ENCODE data around the gene XAF1. TPM values are rescaled to one million over a fixed set of nuclear protein-coding genes. Genes with fewer than 3 reads are reported as not detected.
"Not testable (repeated sequence)": the region's sequence is repeated elsewhere in the genome, so short reads cannot be mapped to it uniquely, and the experiment has no call there.

Gene XAF1
- polyA plus RNA-seq, 3 donors, result 9.8 to 75.6 (median 21.0) TPM

DNA sequence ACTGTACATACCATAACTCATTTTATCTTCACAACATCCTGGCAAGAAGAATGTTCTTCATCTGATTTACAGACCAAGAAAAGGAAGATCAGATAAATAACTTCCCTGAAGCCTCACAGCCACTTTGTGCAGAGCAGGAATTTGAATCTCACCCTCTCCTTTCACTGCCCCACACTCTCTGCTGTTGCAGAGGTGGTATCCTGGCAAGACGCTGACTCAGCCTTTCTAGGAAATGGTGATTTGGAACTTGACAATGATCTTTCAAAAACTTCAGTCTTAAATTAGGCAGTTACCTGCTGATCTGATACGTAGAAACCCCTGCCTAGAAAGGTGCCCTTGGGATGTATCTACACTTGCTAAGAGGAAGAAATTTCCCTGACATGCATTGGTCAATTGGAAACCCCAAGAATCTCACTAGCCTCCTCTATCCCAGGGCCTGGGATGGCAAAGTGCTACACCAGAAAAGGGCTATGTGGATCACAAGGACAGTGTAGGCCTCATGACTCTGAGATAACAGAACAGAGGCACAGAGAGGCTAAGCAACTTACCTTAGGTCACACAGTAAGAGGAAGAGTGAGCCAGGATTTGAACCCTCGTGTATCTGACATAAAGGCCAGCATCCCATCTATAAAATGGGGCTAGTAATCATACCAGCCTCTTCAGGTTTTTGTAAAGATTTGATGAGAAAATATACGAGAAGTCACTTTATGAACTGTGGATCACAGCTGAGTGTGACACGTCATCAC is 38.1 kb downstream of the XAF1 start:
- H3K27ac ChIP-seq (ENCODE audit: low read depth, low read length), result no peak overlapping the region
- 66 to 78% (median 71%) methylated on average over 5 of the region's 5 CpGs for WGBS, 3 donors

DNA sequence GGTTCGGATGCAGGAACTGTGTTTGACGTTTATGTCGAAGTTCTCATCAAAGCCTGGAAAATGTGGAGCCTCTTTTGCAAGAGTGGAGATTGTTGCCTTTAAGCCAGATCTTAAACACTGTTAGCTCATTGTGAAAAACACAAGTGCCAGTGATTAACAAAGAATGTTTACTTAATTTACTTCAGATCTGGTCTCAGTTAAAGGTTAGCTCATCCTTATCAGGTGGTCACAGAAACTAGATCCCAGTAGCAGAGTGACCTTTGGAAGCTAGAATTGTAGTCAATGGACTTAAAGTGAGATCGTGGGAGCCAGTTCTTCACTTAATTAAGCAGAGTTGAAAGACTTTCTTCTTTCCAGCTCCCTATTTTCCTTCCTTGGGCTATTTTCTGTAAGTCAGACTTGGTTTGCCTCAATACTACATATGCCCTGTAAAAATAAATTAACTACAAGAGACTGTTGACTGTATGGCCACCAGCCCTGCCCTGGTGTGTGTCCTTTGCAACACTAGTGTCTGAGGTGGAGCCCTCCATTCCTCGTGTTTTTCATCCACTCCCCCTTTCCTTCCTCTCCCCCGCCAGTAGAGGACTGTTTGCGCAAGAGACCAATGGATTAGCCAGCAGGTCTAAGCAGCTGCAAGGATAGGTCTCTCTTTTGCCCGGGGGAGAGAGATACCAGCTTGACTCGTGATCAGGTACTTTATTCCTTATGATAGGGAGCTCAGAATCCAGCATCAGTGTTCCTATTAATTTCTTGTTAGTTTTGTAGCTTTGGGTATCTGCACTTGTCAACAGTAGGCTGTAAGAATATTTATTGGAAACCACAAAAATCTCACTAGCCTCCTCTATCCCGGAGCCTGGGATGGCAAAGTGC is 40.4 kb downstream of the XAF1 start:
- no peak overlapping the region for H3K27ac ChIP-seq (ENCODE audit: low read depth, low read length)
- WGBS, 3 donors, result 47 to 62% (median 58%) methylated on average over 10 of the region's 10 CpGs

DNA sequence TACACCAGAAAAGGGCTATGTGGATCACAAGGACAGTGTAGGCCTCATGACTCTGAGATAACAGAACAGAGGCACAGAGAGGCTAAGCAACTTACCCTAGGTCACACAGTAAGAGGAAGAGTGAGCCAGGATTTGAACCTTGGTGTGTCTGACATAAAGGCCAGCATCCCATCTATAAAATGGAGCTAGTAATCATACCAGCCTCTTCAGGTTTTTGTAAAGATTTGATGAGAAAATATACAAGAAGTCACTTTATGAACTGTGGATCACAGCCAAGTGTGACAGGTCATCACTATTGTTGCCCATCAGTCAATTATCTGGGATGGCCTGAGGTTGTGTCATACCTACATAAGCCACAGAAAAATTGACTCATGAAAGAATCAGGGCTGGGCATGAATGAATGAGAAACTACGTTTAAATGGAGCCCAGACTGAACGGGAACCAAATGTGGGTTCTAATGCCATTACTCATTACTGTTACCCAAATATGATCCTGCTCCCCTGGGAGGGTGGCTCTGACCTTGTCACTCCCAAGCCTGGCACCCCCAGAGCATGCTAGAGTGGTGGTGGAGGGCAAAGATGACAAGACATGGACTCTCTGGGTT is 41.1 kb downstream of the XAF1 start:
- WGBS, 3 donors, result 68 to 82% (median 80%) methylated on average over 2 of the region's 2 CpGs
- no peak overlapping the region for H3K27ac ChIP-seq (ENCODE audit: low read depth, low read length)

DNA sequence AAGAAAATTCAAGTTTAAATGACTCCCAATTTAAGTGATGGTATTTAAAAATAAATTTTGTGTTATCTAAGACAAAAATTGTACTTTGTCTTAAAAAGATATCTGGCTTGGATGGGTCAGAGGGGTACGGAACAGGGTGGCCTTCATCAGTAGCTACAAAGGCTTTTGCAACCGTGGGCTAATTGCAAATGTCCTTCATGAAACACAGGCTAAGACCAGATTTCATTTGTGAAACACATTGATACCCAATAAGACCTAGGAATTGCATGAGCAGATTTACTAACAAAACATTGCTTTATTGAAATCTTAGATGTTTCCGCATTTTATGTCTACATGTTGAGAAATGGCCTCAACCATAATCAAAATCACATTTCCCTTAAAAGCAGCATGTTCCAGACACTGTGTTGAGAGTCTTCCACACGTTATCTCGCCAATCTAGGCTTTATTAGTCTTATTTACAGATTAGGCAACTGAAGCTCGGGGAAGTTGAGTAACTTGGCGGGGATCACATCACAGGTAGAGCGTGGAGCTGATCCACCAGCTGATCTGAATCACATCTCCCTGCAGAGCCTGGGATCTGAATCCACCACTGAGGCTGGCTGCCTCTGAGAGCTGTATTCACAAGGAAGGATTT is 42.0 kb downstream of the XAF1 start:
- H3K27ac ChIP-seq (ENCODE audit: low read depth, low read length), result no peak overlapping the region
- WGBS, 3 donors, result 70 to 73% (median 70%) methylated on average over 8 of the region's 8 CpGs

DNA sequence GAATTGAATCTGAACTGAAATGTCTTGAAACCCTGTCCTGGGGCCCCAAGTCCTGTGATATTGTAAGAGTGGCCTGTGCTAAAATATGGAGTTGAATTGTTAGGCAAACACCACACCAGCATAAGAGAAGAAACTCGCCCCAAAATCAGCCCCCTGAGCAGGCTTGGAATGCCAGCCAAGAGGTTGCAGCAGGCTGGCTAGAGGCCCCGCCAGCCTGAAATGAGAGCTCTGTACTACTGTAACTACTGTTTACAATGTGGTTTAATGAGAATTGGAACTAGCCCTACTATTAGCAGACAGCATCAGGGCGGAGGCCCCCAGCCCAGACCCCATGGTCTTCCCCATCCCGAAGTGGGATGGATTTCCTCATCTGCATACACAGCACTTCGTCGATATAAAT is 43.9 kb downstream of the XAF1 start:
- no peak overlapping the region for H3K27ac ChIP-seq (ENCODE audit: low read depth, low read length)
- WGBS, 3 donors, result 71 to 81% (median 80%) methylated on average over 6 of the region's 6 CpGs

DNA sequence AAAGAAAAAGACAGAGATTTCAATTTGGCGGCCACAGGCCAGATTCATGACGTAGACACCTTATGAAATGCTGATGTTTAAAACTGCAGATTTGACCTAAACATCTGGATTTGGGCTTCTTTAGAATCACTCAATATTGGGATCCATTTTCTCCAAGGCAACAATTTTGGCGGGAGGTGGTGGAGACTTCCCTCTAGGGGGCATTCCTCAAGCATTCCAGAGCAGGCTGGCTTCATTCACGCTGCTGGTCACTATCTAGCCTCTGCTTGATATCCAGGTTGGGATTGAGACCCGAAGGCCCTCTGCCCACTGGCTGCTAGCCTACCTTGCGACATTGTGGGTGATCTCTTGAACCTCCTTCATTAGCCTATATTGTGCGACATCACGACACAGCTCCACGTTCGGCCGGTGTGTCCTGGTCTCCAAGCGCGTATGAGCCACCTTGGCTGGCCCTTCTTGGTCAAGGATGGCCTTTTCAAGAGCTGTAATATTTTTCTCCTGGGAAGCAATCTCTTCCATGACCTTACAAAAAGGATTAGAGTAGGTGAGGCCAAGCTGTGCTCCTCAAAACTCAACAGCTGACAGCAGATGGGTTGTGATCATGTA is 44.7 kb downstream of the XAF1 start:
- no peak overlapping the region for H3K27ac ChIP-seq (ENCODE audit: low read depth, low read length)
- 86 to 89% (median 86%) methylated on average over 13 of the region's 13 CpGs for WGBS, 3 donors

DNA sequence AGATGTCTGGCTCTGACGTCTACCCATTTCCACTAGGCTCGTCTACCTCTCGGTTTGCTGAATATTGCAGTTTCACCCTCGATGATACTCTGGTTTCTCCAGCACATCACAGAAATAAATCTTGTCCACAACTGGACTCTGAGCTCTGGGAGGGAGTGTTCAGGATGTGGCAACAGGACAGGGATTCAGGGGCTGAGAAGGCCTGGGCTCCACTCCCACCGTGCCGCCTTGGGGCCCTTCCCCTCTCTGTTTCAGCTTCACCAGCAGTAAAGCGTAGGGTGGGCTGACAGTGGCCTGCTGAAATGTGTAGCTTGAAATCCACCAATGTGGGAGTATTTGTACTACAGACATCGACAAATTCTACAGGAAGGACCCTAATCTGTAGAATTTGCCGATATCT is 55.7 kb downstream of the XAF1 start:
- 82 to 90% (median 87%) methylated on average over 9 of the region's 9 CpGs for WGBS, 3 donors
- no peak overlapping the region for H3K27ac ChIP-seq (ENCODE audit: low read depth, low read length)

DNA sequence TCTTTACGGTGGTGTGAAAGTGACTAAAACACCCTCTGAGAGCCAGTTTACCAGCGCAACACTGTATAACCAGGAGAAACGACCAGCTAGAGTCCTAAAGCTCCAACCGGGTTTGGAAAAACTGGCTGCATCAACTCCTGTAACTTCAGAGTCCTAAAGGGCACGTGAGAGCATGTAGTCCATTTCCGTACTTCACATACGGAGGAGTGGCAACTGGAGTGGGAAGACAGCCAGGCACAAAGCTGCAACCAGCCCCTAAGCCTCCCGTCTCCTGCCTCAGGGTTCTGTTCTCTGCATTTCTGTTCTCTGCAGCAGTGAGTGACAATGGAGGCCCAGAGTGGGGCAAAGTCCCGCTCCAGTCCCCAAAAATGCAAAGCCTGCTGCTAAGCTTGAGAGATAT is 56.4 kb downstream of the XAF1 start:
- no peak overlapping the region for H3K27ac ChIP-seq (ENCODE audit: low read depth, low read length)
- 62 to 73% (median 71%) methylated on average over 9 of the region's 9 CpGs for WGBS, 3 donors

DNA sequence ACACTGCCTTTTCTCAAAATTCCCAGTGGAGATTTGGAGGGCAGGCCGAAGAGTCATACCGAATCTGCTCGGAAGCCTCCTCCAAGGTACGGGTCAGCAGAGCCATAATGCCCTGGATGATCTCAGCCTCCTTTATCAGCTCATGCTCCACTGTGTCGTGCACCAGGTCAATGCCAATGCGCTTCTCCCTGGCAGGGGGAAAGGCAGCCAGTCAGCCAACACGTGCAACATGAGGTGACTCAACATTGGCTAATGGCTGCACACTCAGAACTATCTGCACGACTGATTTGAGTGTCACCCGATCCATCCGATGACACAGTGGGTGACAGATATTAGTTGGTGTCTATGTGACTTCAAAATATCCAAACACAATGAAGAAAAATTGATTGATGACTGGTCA is 59.9 kb downstream of the XAF1 start:
- no peak overlapping the region for H3K27ac ChIP-seq (ENCODE audit: low read depth, low read length)
- 83 to 88% (median 86%) methylated on average over 10 of the region's 10 CpGs for WGBS, 3 donors

DNA sequence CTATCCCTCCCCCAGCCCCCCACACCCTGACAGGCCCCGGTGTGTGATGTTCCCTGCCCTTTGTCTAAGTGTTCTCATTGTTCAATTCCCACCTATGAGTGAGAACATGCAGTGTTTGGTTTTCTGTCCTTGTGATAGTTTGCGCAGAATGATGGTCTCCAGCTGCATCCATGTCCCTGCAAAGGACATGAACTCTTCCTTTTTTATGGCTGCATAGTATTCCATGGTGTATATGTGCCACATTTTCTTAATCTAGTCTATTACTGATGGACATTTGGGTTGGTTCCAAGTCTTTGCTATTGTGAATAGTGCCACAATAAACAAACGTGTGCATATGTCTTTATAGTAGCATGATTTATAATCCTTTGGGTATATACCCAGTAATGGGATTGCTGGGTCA is 60.5 kb downstream of the XAF1 start:
- 74 to 82% (median 78%) methylated on average over 3 of the region's 3 CpGs for WGBS, 3 donors
- H3K27ac ChIP-seq (ENCODE audit: low read depth, low read length), result not testable (repeated sequence)

DNA sequence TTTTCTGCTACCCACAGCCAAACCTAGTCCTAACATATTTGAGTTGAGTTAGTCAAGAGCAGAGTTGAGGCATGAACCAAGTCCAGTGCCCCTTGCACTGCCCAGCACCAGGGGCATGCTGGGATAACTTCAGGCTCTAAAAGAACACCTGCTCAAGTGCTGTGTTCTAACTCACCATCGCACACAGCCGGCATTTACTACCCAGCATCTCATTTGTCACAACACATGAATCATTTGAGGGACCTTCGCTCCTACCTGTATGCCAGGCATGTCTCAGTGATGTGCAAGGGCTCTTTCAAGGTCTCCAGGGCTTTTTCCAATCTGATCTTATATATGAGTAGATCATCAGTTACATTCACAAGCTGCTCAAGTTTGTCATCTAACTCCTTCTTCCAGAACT is 63.1 kb downstream of the XAF1 start:
- 86 to 90% (median 86%) methylated on average over 3 of the region's 3 CpGs for WGBS, 3 donors
- H3K27ac ChIP-seq (ENCODE audit: low read depth, low read length), result no peak overlapping the region

DNA sequence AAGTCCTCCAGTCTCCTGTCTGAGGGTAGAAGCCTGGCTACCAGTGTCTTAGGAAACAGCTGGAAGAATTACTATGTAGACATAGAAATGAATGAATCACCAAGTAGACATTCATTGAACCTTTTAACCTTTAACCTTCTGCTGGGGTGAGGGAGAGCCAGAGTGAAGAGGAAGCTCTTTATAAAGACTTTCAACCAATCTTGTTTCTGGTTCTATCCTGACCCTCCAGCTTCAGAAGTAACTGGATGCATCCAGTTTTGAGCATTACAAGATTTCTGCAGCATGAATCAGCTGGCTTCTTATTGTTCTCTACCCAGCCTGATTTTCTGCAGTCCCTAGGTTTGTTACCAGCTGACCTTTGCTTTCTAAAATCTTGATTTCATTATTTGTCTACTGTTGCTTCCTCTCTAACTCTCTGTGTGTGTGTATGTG is 67.2 kb downstream of the XAF1 start:
- no peak overlapping the region for H3K27ac ChIP-seq (ENCODE audit: low read depth, low read length)

Other genes starting within 250 kb of the XAF1 start
- gene PITPNM3, start 199.5 kb upstream of the XAF1 start, polyA plus RNA-seq, result 1 to 10 TPM in 2 of 3 donors, under 1 TPM in 1; 0.61 to 1.6 (median 1.1) TPM
- 1 to 10 TPM; 3.5 to 6.9 (median 3.9) TPM for gene KIAA0753, start 115.3 kb upstream of the XAF1 start, polyA plus RNA-seq
- gene TXNDC17, start 115.0 kb upstream of the XAF1 start, polyA plus RNA-seq, result 100 to 1,000 TPM in 2 of 3 donors, 10 to 100 TPM in 1; 60.8 to 107 (median 103) TPM
- gene MED31, start 104.4 kb upstream of the XAF1 start, polyA plus RNA-seq, result 10 to 100 TPM in 1 of 3 donors, 1 to 10 TPM in 2; 6.3 to 31.0 (median 8.6) TPM
- gene C17orf100, start 104.3 kb upstream of the XAF1 start, polyA plus RNA-seq, result 1 to 10 TPM in 2 of 3 donors, under 1 TPM in 1; 0.65 to 2.3 (median 1.7) TPM
- gene SLC13A5, start 42.7 kb upstream of the XAF1 start, polyA plus RNA-seq, result under 1 TPM; 0.05 to 0.34 (median 0.10) TPM
- under 1 TPM in 2 of 3 donors, not detected in 1; 0.10 to 0.14 TPM for gene FBXO39, start 20.2 kb downstream of the XAF1 start, polyA plus RNA-seq
- gene TEKT1, start 75.7 kb downstream of the XAF1 start, polyA plus RNA-seq, result not detected
- gene ALOX12, start 240.0 kb downstream of the XAF1 start, polyA plus RNA-seq, result under 1 TPM in 1 of 3 donors, not detected in 2; 0.13 TPM